ENCODE results near the gene TRPT1. TPM values are rescaled to one million over a fixed set of nuclear protein-coding genes. Genes with fewer than 3 reads are reported as not detected.

TRPT1 gene
- total RNA-seq, 1 donor from 2014 or later: 43.2 TPM

- H3K9me3 Mint-ChIP-seq: no peaks in the 10 kb centered on the region
- TF ChIP-seq, protein P1, sequence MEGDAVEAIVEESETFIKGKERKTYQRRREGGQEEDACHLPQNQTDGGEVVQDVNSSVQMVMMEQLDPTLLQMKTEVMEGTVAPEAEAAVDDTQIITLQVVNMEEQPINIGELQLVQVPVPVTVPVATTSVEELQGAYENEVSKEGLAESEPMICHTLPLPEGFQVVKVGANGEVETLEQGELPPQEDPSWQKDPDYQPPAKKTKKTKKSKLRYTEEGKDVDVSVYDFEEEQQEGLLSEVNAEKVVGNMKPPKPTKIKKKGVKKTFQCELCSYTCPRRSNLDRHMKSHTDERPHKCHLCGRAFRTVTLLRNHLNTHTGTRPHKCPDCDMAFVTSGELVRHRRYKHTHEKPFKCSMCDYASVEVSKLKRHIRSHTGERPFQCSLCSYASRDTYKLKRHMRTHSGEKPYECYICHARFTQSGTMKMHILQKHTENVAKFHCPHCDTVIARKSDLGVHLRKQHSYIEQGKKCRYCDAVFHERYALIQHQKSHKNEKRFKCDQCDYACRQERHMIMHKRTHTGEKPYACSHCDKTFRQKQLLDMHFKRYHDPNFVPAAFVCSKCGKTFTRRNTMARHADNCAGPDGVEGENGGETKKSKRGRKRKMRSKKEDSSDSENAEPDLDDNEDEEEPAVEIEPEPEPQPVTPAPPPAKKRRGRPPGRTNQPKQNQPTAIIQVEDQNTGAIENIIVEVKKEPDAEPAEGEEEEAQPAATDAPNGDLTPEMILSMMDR (conservative IDR thresholded peaks at IDR 0.05): no peak
- H3K4me1 Mint-ChIP-seq: peaks cover 24% of the 10 kb centered on the region
Observed at GRCh38 chr11:64245401-64245796, 19.4 kb upstream of the TRPT1 start.

DNA sequence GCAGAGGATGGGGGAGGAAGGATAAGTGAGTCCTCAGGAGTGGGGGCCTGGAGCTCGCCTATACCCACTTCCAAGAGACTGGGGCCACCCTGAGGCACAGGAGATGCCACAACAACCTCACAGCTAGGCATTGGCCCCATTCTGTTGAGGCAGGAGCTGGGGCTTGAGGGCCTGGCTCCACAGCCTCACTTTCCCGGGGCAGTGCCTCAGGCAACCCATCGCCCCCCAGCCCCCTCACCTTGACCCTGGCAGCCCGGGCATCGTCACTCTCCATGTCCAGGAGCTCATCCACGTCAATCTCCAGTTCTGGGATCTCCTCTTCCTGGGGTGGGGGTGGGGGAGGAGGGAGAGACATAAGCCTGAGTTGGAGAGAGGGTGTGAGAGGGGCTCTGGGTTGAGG lies 19.0 kb upstream of the TRPT1 start:
- peaks cover 5% of the 10 kb centered on the region for H3K27me3 Mint-ChIP-seq (ENCODE audit: low read depth)
- no peak overlapping the region for H3K27ac Mint-ChIP-seq (ENCODE audit: unreplicated experiment)
- TF ChIP-seq, protein P1 (conservative IDR thresholded peaks at IDR 0.05): no peak
- no peak for DNase-seq (ENCODE audit: low read depth, low spot score)
- H3K4me3 Mint-ChIP-seq: peak overlapping the region; percentile 90
- H3K36me3 Mint-ChIP-seq (ENCODE audit: low read depth): no peaks in the 10 kb centered on the region
- H3K9me3 Mint-ChIP-seq: no peaks in the 10 kb centered on the region
- H3K4me1 Mint-ChIP-seq: peaks cover 27% of the 10 kb centered on the region

More at GRCh38 chr11:64245401-64245796, 19.4 kb upstream of the TRPT1 start:
- peak overlapping the region; percentile 90 for H3K4me3 Mint-ChIP-seq
- no peak for DNase-seq (ENCODE audit: low read depth, low spot score)
- no peaks in the 10 kb centered on the region for H3K36me3 Mint-ChIP-seq (ENCODE audit: low read depth)
- no peak overlapping the region for H3K27ac Mint-ChIP-seq (ENCODE audit: unreplicated experiment)
- peaks cover 5% of the 10 kb centered on the region for H3K27me3 Mint-ChIP-seq (ENCODE audit: low read depth)

- H3K27me3 Mint-ChIP-seq (ENCODE audit: low read depth): peaks cover 5% of the 10 kb centered on the region
- peaks cover 28% of the 10 kb centered on the region for H3K4me1 Mint-ChIP-seq
- no peaks in the 10 kb centered on the region for H3K9me3 Mint-ChIP-seq
- TF ChIP-seq, protein P1 (conservative IDR thresholded peaks at IDR 0.05): no peak
- peak overlapping the region; percentile 95 for H3K4me3 Mint-ChIP-seq
- no peak overlapping the region for H3K27ac Mint-ChIP-seq (ENCODE audit: unreplicated experiment)
- DNase-seq (ENCODE audit: low read depth, low spot score): no peak
- no peaks in the 10 kb centered on the region for H3K36me3 Mint-ChIP-seq (ENCODE audit: low read depth)
Observed at GRCh38 chr11:64244107-64244506, 18.1 kb upstream of the TRPT1 start.

GRCh38 chr11:64243236-64243854 lies 17.4 kb upstream of the TRPT1 start:
- TF ChIP-seq, protein P1 (conservative IDR thresholded peaks at IDR 0.05): no peak
- Mint-ChIP-seq H3K4me3 (peak overlapping the region; percentile 95), H3K4me1 (peaks cover 28% of the 10 kb centered on the region), H3K9me3 (no peaks in the 10 kb centered on the region), H3K36me3 (ENCODE audit: low read depth) (no peaks in the 10 kb centered on the region), H3K27me3 (ENCODE audit: low read depth) (peaks cover 5% of the 10 kb centered on the region), H3K27ac (ENCODE audit: unreplicated experiment) (no peak overlapping the region)
- no peak for DNase-seq (ENCODE audit: low read depth, low spot score)

GRCh38 chr11:64241491-64242374 lies 15.7 kb upstream of the TRPT1 start:
- Mint-ChIP-seq H3K9me3 (no peaks in the 10 kb centered on the region), H3K36me3 (ENCODE audit: low read depth) (peaks cover 3% of the 10 kb centered on the region), H3K4me3 (peak overlapping the region; percentile 95), H3K27me3 (ENCODE audit: low read depth) (peaks cover 2% of the 10 kb centered on the region), H3K27ac (ENCODE audit: unreplicated experiment) (peak overlapping the region; percentile 96), H3K4me1 (peaks cover 21% of the 10 kb centered on the region)
- DNase-seq (ENCODE audit: low read depth, low spot score): no peak
- TF ChIP-seq, protein P1 (conservative IDR thresholded peaks at IDR 0.05): no peak
